HG03060 (cell line): ENCODE results near the gene SPOUT1.
A peak's percentile ranks its signal among the peaks of the same experiment; 100 is the strongest.
"Not testable (repeated sequence)": the region's sequence is repeated elsewhere in the genome, so short reads cannot be mapped to it uniquely, and the experiment has no call there.

Experiments
- ATAC-seq: cut with Tn5 transposase; IDR thresholded peaks from one replicate; pipeline ENCODE4 v1.9.1; 2021; ENCODE audit warnings: low read depth, moderate number of reproducible peaks; ENCODE audit not compliant: unreplicated experiment

Gene SPOUT1

GRCh38 chr9:128818099-128818838 lies 11.3 kb downstream of the SPOUT1 start, which contains the start of gene ENDOG:
Gene ENDOG (plus strand): TSS chr9:128818500. CDS start chr9:128818685, 185 bp downstream.
- ATAC-seq = peak; percentile 78

GRCh38 chr9:128810873-128811272 lies 18.7 kb downstream of the SPOUT1 start:
- no peak for ATAC-seq

GRCh38 chr9:128809831-128810230 lies 19.8 kb downstream of the SPOUT1 start:
- no peak for ATAC-seq

GRCh38 chr9:128809036-128809599 lies 20.5 kb downstream of the SPOUT1 start:
- no peak for ATAC-seq

GRCh38 chr9:128808543-128808942 lies 21.1 kb downstream of the SPOUT1 start:
- ATAC-seq = no peak

GRCh38 chr9:128807827-128808226 lies 21.8 kb downstream of the SPOUT1 start:
- no peak for ATAC-seq

GRCh38 chr9:128805661-128806060 lies 23.9 kb downstream of the SPOUT1 start:
- ATAC-seq = no peak

- no peak for ATAC-seq
Observed at GRCh38 chr9:128802482-128802881, 27.1 kb downstream of the SPOUT1 start.

- ATAC-seq = no peak
Observed at GRCh38 chr9:128800061-128800460, 29.5 kb downstream of the SPOUT1 start.

GRCh38 chr9:128798896-128799295 lies 30.7 kb downstream of the SPOUT1 start:
- no peak for ATAC-seq

GRCh38 chr9:128794961-128795360 lies 34.6 kb downstream of the SPOUT1 start:
- ATAC-seq = not testable (repeated sequence)

GRCh38 chr9:128792978-128793686 lies 36.5 kb downstream of the SPOUT1 start:
- no peak for ATAC-seq

- ATAC-seq = no peak
Observed at GRCh38 chr9:128792134-128792533, 37.5 kb downstream of the SPOUT1 start.

- no peak for ATAC-seq
Observed at GRCh38 chr9:128790536-128790935, 39.1 kb downstream of the SPOUT1 start.

- no peak for ATAC-seq
Observed at GRCh38 chr9:128788445-128788844, 41.1 kb downstream of the SPOUT1 start.

- ATAC-seq = no peak
Observed at GRCh38 chr9:128787659-128788058, 41.9 kb downstream of the SPOUT1 start.

- ATAC-seq = peak; percentile 69
Observed at GRCh38 chr9:128786681-128787601, 42.7 kb downstream of the SPOUT1 start, which contains the start of gene TBC1D13. Gene TBC1D13 (plus strand): TSS chr9:128787253. CDS start chr9:128787354, 101 bp downstream.

GRCh38 chr9:128785427-128785826 lies 44.2 kb downstream of the SPOUT1 start:
- ATAC-seq = no peak

- no peak for ATAC-seq
Observed at GRCh38 chr9:128782669-128783068, 46.9 kb downstream of the SPOUT1 start.
